AG09309 (cell line): Measurements from ENCODE around the gene FAM107B.

Experiments used
- DNase-seq: peaks from one replicate; pipeline ENCODE4 v3.0.0-alpha.2; 2010; ENCODE audit warnings: low read depth
- H3K4me3 ChIP-seq: 2 replicates; pipeline ENCODE4 v1.5.1; 2011; ENCODE audit warnings: mild to moderate bottlenecking, low read depth, low read length, moderate library complexity; ENCODE audit not compliant: control insufficient read depth
- CTCF ChIP-seq: IDR thresholded peaks from 2 replicates; pipeline ENCODE4 v1.5.1; 2011; ENCODE audit warnings: mild to moderate bottlenecking, low read depth, low read length, inconsistent platforms; ENCODE audit not compliant: insufficient read depth, control insufficient read depth; ENCODE audit errors: missing control alignments

Gene FAM107B

GRCh38 chr10:14770927-14771326, 3.8 kb downstream of the FAM107B start:
- no peak for TF ChIP-seq CTCF
- DNase-seq: no peak
- H3K4me3 ChIP-seq: no peak overlapping the region

GRCh38 chr10:14761372-14761771, 13.3 kb downstream of the FAM107B start:
- DNase-seq: no peak
- TF ChIP-seq CTCF: no peak
- no peak overlapping the region for H3K4me3 ChIP-seq

- no peak for TF ChIP-seq CTCF
- H3K4me3 ChIP-seq: no peak overlapping the region
- DNase-seq: no peak
These were observed 15.6 kb downstream of the FAM107B start for GRCh38 chr10:14758994-14759664.

- no peak for TF ChIP-seq CTCF
- no peak overlapping the region for H3K4me3 ChIP-seq
- DNase-seq: no peak
These were observed 16.2 kb downstream of the FAM107B start for GRCh38 chr10:14758451-14758850.

- TF ChIP-seq CTCF: no peak
- no peak overlapping the region for H3K4me3 ChIP-seq
- DNase-seq: no peak
These were observed 16.7 kb downstream of the FAM107B start for GRCh38 chr10:14757986-14758385.

- no peak for DNase-seq
- no peak overlapping the region for H3K4me3 ChIP-seq
- TF ChIP-seq CTCF: no peak
These were observed 17.3 kb downstream of the FAM107B start for GRCh38 chr10:14757394-14757793.
